Neural progenitor cell (in vitro differentiated cells): ENCODE measurements around the gene IL1RAPL1.

Experiments
- EZH2 ChIP-seq: fragments of 200-600 bp; sonication (generic); IDR thresholded peaks from 2 replicates; pipeline ENCODE4 v1.6.1; 2017; ENCODE audit warnings: antibody characterized with exemption, mild to moderate bottlenecking, moderate library complexity
- TF ChIP-seq, protein P1 (sequence below): fragments of 200-600 bp; sonication (generic); IDR thresholded peaks from 2 replicates; pipeline ENCODE4 v1.5.1; 2017; ENCODE audit warnings: antibody characterized with exemption, mild to moderate bottlenecking

DNA sequence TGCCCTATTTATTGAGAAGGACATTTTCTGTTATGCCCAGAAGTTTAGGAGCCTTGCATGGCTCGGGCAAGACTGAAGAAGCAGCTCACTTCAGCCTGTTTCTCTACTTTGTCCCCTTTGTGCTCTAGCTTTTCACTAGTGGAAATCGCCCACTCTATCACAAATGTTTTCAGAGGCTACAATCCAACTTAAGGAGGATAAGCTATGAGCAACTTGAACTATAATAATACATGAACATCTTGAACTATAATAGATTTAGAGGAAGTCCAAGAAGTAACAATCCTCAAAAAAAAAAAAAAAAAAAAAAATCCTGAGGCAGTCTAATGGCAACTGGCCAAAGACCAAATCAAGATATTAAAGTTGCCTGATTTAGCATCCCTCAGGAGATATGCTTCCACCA is 452.3 kb downstream of the IL1RAPL1 start:
- TF ChIP-seq, protein P1, sequence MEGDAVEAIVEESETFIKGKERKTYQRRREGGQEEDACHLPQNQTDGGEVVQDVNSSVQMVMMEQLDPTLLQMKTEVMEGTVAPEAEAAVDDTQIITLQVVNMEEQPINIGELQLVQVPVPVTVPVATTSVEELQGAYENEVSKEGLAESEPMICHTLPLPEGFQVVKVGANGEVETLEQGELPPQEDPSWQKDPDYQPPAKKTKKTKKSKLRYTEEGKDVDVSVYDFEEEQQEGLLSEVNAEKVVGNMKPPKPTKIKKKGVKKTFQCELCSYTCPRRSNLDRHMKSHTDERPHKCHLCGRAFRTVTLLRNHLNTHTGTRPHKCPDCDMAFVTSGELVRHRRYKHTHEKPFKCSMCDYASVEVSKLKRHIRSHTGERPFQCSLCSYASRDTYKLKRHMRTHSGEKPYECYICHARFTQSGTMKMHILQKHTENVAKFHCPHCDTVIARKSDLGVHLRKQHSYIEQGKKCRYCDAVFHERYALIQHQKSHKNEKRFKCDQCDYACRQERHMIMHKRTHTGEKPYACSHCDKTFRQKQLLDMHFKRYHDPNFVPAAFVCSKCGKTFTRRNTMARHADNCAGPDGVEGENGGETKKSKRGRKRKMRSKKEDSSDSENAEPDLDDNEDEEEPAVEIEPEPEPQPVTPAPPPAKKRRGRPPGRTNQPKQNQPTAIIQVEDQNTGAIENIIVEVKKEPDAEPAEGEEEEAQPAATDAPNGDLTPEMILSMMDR = no peak
- TF ChIP-seq EZH2 = no peak
